OCI-LY7 (cell line): Measurements from ENCODE around the gene MYOZ2.

Experiments
- EZH2phosphoT487 ChIP-seq: fragments of 200-600 bp; sonication (generic); IDR thresholded peaks from 2 replicates; pipeline ENCODE4 v1.6.1; 2018; ENCODE audit warnings: low read depth, borderline replicate concordance, mild to moderate bottlenecking, mixed run types, antibody characterized with exemption, low read length, moderate library complexity, mixed read lengths
- TF ChIP-seq, protein P1 (sequence below): fragments of 200-600 bp; sonication (generic); conservative IDR thresholded peaks from 2 replicates; pipeline ENCODE4 v1.5.1; 2014; ENCODE audit warnings: mild to moderate bottlenecking, antibody characterized with exemption, low read length, moderate library complexity, mixed read lengths

DNA sequence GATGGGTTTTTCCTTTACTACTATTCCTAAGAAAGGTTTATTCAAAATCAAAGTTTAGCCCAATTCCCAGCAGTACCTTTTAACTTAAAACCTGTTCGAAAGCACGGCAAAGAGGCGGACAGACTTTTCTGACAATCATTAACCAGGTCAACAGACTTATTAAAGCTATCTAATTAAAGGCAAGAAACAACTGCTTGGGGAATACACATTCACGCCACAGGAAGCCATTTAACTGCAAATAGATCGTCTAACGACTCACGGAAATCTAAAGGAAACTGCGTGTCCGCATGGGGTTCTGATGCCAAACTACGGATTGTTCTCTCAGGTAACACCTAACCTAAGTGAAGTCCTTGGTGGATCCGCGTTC is 76.2 kb downstream of the MYOZ2 start:
- TF ChIP-seq, protein P1, sequence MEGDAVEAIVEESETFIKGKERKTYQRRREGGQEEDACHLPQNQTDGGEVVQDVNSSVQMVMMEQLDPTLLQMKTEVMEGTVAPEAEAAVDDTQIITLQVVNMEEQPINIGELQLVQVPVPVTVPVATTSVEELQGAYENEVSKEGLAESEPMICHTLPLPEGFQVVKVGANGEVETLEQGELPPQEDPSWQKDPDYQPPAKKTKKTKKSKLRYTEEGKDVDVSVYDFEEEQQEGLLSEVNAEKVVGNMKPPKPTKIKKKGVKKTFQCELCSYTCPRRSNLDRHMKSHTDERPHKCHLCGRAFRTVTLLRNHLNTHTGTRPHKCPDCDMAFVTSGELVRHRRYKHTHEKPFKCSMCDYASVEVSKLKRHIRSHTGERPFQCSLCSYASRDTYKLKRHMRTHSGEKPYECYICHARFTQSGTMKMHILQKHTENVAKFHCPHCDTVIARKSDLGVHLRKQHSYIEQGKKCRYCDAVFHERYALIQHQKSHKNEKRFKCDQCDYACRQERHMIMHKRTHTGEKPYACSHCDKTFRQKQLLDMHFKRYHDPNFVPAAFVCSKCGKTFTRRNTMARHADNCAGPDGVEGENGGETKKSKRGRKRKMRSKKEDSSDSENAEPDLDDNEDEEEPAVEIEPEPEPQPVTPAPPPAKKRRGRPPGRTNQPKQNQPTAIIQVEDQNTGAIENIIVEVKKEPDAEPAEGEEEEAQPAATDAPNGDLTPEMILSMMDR, result no peak
- no peak for TF ChIP-seq EZH2phosphoT487
